Measurements from ENCODE around the gene MYO10.

Gene MYO10

GRCh38 chr5:16709691-16710433 is 226.2 kb downstream of the MYO10 start:
- no peak for DNase-seq (ENCODE audit: low spot score)

GRCh38 chr5:16707869-16708192 is 228.3 kb downstream of the MYO10 start:
- no peak for DNase-seq (ENCODE audit: low spot score)

DNA sequence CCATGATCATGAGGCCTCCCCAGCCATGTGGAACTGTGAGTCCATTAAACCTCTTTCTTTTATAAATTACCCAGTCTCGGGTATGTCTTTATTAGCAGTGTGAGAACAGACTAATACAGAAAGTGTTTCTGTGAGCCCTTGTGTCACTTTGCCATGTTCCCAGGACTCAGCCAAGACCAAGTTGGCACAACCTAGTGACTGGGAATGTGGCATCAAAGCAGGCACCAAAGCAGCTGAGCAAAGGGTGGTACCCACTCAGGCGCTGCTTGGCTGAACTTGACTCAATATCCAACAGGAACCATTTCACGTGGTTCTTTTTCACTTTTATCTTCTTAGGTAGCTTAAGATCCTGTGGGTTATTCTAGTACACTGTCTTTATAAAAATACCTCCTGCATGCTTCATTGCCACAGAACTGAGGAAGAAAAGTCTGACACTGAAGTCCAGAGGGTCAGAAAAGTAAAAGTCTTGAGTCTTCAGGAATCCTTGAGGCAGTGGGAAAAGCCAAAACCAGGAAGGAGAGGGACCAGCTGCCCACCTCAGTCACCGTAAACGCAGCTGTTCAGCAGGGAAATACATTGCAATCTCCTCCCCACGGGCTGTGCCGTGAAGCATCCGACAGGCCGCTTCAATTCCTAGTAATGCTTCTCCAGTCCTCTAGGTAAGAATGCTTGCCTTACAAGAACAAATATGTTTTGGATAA is 228.8 kb downstream of the MYO10 start:
- no peak for DNase-seq (ENCODE audit: low spot score)

DNA sequence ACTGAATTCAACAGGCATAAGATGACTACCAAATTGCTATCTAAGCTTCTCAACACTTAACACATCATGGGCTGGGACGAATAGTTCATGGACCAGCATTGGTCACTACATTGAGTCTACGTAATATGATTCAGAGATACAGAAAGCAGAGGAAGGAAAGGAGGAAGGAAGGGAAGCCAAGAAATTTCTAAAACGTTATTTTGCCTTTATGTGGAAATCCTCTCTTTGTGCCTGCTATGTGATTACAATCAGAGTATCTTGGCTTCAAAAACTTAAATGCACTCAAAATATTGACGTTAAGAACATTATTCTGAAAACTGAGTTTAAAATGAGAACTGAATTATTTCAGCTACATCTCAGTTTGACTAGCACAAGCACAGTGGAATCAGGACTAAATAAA is 231.1 kb downstream of the MYO10 start:
- no peak for DNase-seq (ENCODE audit: low spot score)

DNA sequence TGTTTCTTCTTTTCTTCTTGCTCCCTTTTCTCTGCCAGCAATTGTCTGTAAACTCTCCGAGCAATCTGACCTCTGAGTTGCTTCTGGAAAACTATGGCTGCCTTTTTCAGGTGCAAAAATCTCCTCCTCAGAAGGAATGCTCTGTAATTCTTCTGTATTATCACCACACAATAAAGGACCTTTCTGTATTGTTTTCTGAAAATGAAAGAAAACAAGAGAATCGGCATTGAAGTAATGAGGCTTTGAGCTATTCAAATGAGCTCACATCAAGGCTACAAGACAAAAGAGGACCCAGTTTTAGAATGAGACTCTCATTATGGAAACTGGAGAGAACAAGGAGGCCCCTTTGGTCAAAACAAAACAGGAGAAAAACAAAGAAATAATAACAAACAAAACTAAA is 233.1 kb downstream of the MYO10 start:
- no peak for DNase-seq (ENCODE audit: low spot score)

- no peak for DNase-seq (ENCODE audit: low spot score)
Observed at GRCh38 chr5:16701134-16702099, 234.7 kb downstream of the MYO10 start.

GRCh38 chr5:16700081-16700480 is 236.0 kb downstream of the MYO10 start:
- DNase-seq (ENCODE audit: low spot score), result no peak

GRCh38 chr5:16695779-16696178 is 240.3 kb downstream of the MYO10 start:
- DNase-seq (ENCODE audit: low spot score), result no peak

DNA sequence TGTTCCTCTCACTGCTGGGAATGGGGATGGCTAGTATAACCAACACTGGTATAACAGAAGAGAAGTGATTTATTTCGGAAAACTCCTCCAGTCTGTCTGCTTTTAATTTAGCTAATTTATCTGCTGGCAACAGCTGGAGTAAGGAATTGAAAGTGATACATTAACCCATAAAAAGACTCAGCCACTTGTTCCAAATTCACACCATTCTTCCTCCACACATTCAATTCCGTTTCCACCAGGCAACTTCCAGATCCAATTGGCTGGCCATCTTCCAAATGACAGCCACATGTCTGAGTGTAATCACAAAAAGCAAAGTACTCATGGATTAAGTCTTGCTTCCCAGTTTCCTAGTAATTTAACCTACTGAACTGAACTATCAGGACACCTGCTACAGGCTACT is 242.2 kb downstream of the MYO10 start:
- DNase-seq (ENCODE audit: low spot score), result no peak

GRCh38 chr5:16691731-16692130 is 244.4 kb downstream of the MYO10 start:
- no peak for DNase-seq (ENCODE audit: low spot score)

DNA sequence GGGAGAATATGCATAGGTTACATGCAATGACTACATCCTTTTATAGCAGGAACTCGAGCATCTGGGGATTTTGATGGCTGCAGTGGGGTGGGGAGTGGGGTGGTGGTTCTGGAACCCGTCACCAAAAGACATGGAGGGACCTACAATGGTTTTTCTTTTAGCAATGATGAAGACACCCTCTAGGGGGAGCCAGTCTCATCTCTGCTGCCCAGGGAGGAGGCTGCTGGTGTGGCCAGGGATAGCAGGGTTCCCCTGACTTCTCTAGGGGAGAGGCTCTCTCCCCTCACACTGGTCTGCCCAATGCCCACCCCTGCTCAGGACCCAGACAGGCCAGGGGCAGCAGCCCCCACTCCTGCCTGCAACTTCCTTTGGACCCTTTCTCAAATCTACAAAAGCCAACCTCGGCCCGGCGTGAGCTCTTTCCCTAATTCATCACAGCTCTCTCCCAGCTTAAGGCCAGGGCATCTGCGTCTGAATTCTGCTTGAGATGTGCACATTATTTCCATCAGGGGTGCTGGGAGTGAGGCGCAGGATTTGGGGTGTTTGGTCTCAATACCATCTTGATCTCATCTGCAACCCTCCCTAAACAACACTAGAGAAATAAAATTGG is 245.7 kb downstream of the MYO10 start:
- peak; percentile 90 for DNase-seq (ENCODE audit: low spot score)

DNA sequence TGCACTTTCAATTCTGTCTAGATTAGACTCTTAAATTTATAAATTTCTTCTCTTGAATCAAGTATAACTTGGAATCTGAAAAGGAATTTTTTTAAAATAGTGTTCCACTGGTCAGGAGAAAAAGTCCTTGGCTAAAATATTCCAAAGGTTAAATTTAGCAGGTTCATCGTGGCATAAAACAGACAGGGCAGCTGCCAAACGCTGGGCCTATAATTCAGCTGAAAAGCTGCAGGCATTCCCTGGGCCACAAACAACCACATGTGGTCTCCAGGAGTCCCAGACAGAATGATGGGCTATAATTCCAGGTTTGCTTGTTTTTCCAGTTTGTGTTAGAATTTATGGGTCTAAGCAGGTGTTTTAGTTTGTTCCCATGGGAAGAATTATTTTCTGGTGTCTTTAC is 248.2 kb downstream of the MYO10 start:
- DNase-seq (ENCODE audit: low spot score), result no peak

GRCh38 chr5:16685069-16685468 is 251.0 kb downstream of the MYO10 start:
- no peak for DNase-seq (ENCODE audit: low spot score)

DNA sequence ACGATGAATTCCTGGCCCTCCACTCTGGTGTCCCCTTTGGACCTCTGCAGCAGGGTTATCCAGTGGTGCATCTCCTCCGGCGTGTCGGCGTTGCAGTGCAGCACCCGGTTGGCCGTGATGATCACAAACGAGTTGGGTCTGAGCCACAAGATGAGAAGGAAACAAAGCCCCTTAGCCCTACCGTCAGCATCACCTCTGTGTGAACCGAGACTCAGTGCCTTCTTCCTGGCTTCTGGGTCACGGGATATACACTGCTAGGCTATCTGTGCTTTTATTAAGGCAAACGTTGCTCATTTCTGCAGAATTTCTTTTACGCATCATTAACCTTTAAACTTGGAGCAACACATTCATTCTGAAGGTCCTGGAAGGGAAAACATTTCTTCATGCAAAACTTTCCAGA is 254.2 kb downstream of the MYO10 start:
- DNase-seq (ENCODE audit: low spot score), result no peak

- peak; percentile 70 for DNase-seq (ENCODE audit: low spot score)
Observed at GRCh38 chr5:16679863-16680262, 256.2 kb downstream of the MYO10 start.

DNA sequence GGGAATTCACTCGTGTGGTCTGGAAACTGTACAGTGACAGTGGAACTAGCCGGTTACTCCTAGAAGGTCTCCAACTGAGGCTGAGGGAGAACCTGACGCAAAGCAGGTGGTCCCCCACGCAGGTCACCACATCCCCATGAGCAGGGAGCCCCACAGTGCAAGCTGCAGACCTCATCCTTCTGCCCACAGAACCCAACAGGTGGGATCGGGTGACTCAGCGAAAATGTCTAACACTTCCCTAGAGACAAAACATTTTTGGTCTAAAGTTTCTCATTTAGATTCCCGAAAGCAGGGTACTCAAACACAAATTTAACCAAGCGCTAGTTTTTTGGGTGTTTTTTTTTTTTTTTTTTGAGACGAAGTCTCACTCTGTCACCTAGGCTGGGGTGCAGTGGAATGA is 256.9 kb downstream of the MYO10 start:
- DNase-seq (ENCODE audit: low spot score), result no peak

GRCh38 chr5:16675806-16676205 is 260.3 kb downstream of the MYO10 start:
- DNase-seq (ENCODE audit: low spot score), result no peak

- DNase-seq (ENCODE audit: low spot score), result no peak
Observed at GRCh38 chr5:16674750-16675149, 261.3 kb downstream of the MYO10 start.

DNA sequence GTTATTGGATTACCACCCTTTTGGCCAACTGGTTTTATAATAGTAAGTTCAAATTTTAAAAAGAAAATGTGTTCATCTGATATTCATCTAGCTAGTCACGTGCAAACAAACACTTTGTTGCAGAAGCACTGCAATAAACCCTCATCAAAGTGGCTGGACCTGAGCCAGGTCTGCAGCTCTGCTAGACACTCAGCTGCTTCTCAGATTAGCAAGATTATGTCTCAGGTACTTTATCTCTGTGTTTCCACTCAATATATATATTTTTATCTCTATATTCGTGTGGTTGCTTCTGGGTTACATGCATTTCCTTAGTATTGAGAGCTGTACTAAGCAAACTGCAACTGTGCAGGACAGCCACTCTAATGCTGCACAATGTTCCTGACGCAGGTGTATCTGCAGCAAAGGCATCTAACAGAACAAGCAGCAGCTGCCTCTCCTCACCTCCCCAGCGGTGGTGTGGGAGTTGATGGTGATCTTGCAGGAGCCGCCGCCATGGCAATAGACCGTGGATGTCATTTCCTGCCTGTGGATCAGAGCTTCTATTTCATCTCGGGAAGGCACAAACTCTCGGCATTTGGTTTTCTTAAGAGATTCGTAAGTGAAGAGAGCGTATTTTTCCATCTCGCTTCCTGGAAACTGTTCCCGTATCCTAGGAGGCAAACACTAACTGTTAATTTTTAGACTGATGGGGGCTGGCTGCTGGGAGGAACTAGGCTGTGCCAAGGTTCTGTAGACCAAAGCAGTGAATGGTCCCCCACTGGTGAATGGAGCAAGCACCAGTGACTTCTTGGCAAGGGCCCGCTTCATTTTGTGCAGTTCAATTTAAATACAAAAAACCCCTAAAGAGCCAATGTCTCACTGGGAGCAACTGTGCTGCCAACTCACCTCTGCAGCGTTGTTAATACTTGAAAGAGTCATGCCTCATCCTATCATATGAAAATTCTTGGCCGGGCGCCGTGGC is 262.6 kb downstream of the MYO10 start:
- DNase-seq (ENCODE audit: low spot score), result no peak

DNA sequence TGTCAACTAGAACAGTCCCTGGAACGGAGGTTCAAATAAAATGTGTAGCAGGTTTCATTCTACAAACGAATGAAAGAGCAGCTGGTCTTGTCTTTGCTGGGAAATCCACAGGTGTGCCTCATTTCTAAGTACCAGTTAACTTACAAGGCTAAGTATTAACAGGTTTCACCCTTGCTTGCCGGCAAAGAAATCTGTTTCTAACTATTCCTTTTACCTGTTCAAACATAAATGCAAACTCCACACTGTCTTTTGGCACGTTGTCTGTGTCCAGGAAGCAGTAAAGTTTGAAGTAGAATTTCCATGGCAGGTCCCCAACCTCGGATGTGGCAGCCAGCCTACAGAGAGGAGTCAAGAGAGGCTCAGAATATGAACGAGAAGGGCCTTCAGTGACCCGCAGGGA is 264.9 kb downstream of the MYO10 start:
- no peak for DNase-seq (ENCODE audit: low spot score)

GRCh38 chr5:16669776-16670175 is 266.3 kb downstream of the MYO10 start:
- DNase-seq (ENCODE audit: low spot score), result no peak
